Sigmoid colon (tissue), 7 donors: ENCODE measurements around the gene WSB1. TPM values are rescaled to one million over a fixed set of nuclear protein-coding genes. Genes with fewer than 3 reads are reported as not detected.

Experiments
- DNase-seq: peaks from one replicate; pipeline ENCODE4 v3.0.0-alpha.2; 2019
- H3K27ac ChIP-seq, 4 donors: fragments of 200-600 bp; sonication (generic); one replicate each; pipeline ENCODE4 v1.5.1; 2016 to 2019; ENCODE audit warnings: mild to moderate bottlenecking in 1 of 4
- H3K27me3 ChIP-seq, 3 donors: fragments of 200-600 bp; sonication (generic); one replicate each; pipeline ENCODE4 v1.5.1; 2019; ENCODE audit warnings: mild to moderate bottlenecking in 1 of 3
- H3K36me3 ChIP-seq, 4 donors: fragments of 200-600 bp; sonication (generic); one replicate each; pipeline ENCODE4 v1.5.1; 2016 to 2019
- H3K4me1 ChIP-seq, 4 donors: fragments of 200-600 bp; sonication (generic); one replicate each; pipeline ENCODE4 v1.5.1; 2017 to 2019
- H3K4me3 ChIP-seq, 4 donors: fragments of 200-600 bp; sonication (generic); one replicate each; pipeline ENCODE4 v1.5.1; 2017 to 2019; ENCODE audit warnings: mild to moderate bottlenecking in 2 of 4, moderate library complexity in 1 of 4
- H3K9me3 ChIP-seq, 4 donors: fragments of 200-600 bp in 3 of 4; sonication (generic) in 3 of 4; one replicate each; pipeline versions ENCODE4 v1.5.1 to v1.6.1; 2013 to 2019
- CTCF ChIP-seq, 4 experiments: fragments of 450-650 bp in 3 of 4; fragments of 200-600 bp in 1 of 4; IDR thresholded peaks; one replicate each; pipeline ENCODE4 v1.5.1; 2016 to 2019; ENCODE audit warnings: antibody characterized with exemption in 4 of 4, mild to moderate bottlenecking in 3 of 4, moderate library complexity in 2 of 4
- EP300 ChIP-seq, 4 donors: sonication (generic); formaldehyde crosslinking; IDR thresholded peaks; one replicate each; pipeline ENCODE4 v1.6.1; 2017; ENCODE audit warnings: antibody characterized with exemption in 4 of 4
- POLR2A ChIP-seq, 2 donors: fragments of 450-650 bp; IDR thresholded peaks; one replicate each; pipeline ENCODE4 v1.6.1; 2016; ENCODE audit warnings: antibody characterized with exemption in 2 of 2, mild to moderate bottlenecking in 2 of 2, moderate library complexity in 2 of 2
- POLR2AphosphoS5 ChIP-seq, 4 donors: sonication (generic); formaldehyde crosslinking; IDR thresholded peaks; one replicate each; pipeline ENCODE4 v1.6.1; 2017; ENCODE audit warnings: antibody characterized with exemption in 4 of 4
- WGBS, 2 donors: extraction: QIAGEN DNeasy Blood & Tissue Kit; methylation state at CpG; one replicate each; pipeline ENCODE4 v1.1.7; 2013; 5-methylcytosine and 5-hydroxymethylcytosine counted together
- intact Hi-C: fragments of 100-400 bp; cut with DNase I; formaldehyde crosslinking; loops from one replicate; pipeline ENCODE4 v1.15.1; 2023
- polyA plus RNA-seq, 3 donors: library from polyadenylated mRNA; stranded (reverse); fragments of 200-250 nt; gene quantifications; one replicate each; pipeline ENCODE4 v1.2.3, GENCODE V29; 2013
- total RNA-seq, 4 donors: library from RNA; depleted of rRNA; stranded (reverse); fragments of >200 nt; gene quantifications; one replicate each; pipeline ENCODE4 v1.1.0, GENCODE V29; 2016
- donor health status: healthy with polysubstance abuse.
- donor health status: Bipolar disorder and iron deficiency.
- donor health status: healthy.

WSB1 gene
- total and polyA plus RNA-seq, 7 donors, result 23.4 to 240 (median 111) TPM

- H3K36me3 ChIP-seq, result peaks cover 4 to 68% (median 20%) of the 10 kb centered on the region in 4 donors
- no peak overlapping the region for H3K4me3 ChIP-seq
- H3K9me3 ChIP-seq, result no peaks in the 10 kb centered on the region
- intact Hi-C loops, result no loop called here
- 89 to 92% methylated on average over 7 of the region's 7 CpGs for WGBS, 2 donors
- TF ChIP-seq CTCF (IDR thresholded peaks at IDR 0.05), result no peak
- TF ChIP-seq POLR2A (IDR thresholded peaks at IDR 0.05), result no peak
- no peak for TF ChIP-seq EP300 (IDR thresholded peaks at IDR 0.05)
- TF ChIP-seq POLR2AphosphoS5 (IDR thresholded peaks at IDR 0.05), result no peak
- no peaks in the 10 kb centered on the region for H3K27me3 ChIP-seq
- no peak for DNase-seq
- peaks cover 0 to 68% (median 54%) of the 10 kb centered on the region in 4 donors for H3K4me1 ChIP-seq
- peak overlapping the region in 3 of 4 donors; percentile 37 to 72 (median 68) for H3K27ac ChIP-seq
Observed at GRCh38 chr17:27306276-27306835, 12.4 kb downstream of the WSB1 start.

- WGBS, 2 donors, result 94 to 96% methylated on average over 4 of the region's 4 CpGs
- TF ChIP-seq CTCF (IDR thresholded peaks at IDR 0.05) (no peak), EP300 (IDR thresholded peaks at IDR 0.05) (no peak), POLR2AphosphoS5 (IDR thresholded peaks at IDR 0.05) (no peak), POLR2A (IDR thresholded peaks at IDR 0.05) (no peak)
- Histone ChIP-seq H3K27ac (peak overlapping the region in 1 of 4 donors; percentile 4), H3K36me3 (peaks cover 23 to 99% (median 35%) of the 10 kb centered on the region in 4 donors), H3K4me3 (no peak overlapping the region), H3K27me3 (no peaks in the 10 kb centered on the region), H3K4me1 (peaks cover 0 to 56% (median 33%) of the 10 kb centered on the region in 4 donors), H3K9me3 (no peaks in the 10 kb centered on the region)
- intact Hi-C loops, result no loop called here
- no peak for DNase-seq
Observed at GRCh38 chr17:27310565-27311110, 16.7 kb downstream of the WSB1 start.

GRCh38 chr17:27313301-27313700 is 19.4 kb downstream of the WSB1 start:
- WGBS, 2 donors, result 70 to 79% methylated on average over 1 of the region's 1 CpG
- Histone ChIP-seq H3K36me3 (peaks cover 26 to 98% (median 34%) of the 10 kb centered on the region in 4 donors), H3K9me3 (no peaks in the 10 kb centered on the region), H3K4me1 (peaks cover 0 to 43% (median 21%) of the 10 kb centered on the region in 4 donors), H3K4me3 (no peak overlapping the region), H3K27me3 (no peaks in the 10 kb centered on the region), H3K27ac (peak overlapping the region; percentile 82 to 90 (median 88))
- intact Hi-C loops, result no loop called here
- TF ChIP-seq POLR2A (IDR thresholded peaks at IDR 0.05) (no peak), POLR2AphosphoS5 (IDR thresholded peaks at IDR 0.05) (no peak), EP300 (IDR thresholded peaks at IDR 0.05) (no peak), CTCF (IDR thresholded peaks at IDR 0.05) (no peak)
- DNase-seq, result no peak

- peak overlapping the region; percentile 82 to 90 (median 88) for H3K27ac ChIP-seq
- peak; percentile 97 for DNase-seq
- no peaks in the 10 kb centered on the region for H3K27me3 ChIP-seq
- 22 to 57% methylated on average over 6 of the region's 6 CpGs for WGBS, 2 donors
- no peak overlapping the region for H3K4me3 ChIP-seq
- H3K36me3 ChIP-seq, result peaks cover 18 to 87% (median 25%) of the 10 kb centered on the region in 4 donors
- H3K4me1 ChIP-seq, result peaks cover 0 to 56% (median 35%) of the 10 kb centered on the region in 4 donors
- peak; percentile 68 to 83 (median 75) for TF ChIP-seq POLR2AphosphoS5 (IDR thresholded peaks at IDR 0.05)
- peak in 3 of 4 donors; percentile 72 to 97 (median 80) for TF ChIP-seq EP300 (IDR thresholded peaks at IDR 0.05)
- TF ChIP-seq CTCF (IDR thresholded peaks at IDR 0.05), result no peak
- intact Hi-C loops, result loop anchor here (2.0 kb wide), 1 partner anchor 21 kb away; the partner anchor contains the start of gene WSB1
- no peaks in the 10 kb centered on the region for H3K9me3 ChIP-seq
Observed at GRCh38 chr17:27315322-27315721, 21.4 kb downstream of the WSB1 start.
